ENCODE measurements around the gene FAM50A. TPM values are rescaled to one million over a fixed set of nuclear protein-coding genes. Genes with fewer than 3 reads are reported as not detected.
A peak's percentile ranks its signal among the peaks of the same experiment; 100 is the strongest.

The FAM50A gene
- total RNA-seq, 1 donor from 2014 or later: 77.0 TPM

DNA sequence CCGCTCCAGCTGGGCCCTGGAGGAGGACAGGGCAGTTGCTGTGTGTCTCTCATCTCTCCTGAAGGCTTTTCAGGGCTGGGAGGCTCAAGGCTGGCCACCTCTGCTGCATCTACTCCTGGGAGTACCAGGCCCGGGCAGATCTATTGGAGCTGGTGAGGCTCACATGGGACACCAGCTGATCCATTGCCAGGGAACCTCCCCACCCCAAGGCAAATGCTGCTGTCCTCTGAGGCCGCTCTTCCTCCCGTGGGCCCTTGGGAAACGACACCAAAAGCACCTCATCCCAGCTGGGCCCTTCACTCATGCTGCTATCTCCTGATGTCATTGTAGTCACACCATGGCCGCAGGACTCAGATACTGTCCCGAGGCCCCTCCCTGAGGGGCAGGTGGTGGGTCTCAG lies 38.8 kb downstream of the FAM50A start:
- DNase-seq (ENCODE audit: low spot score): no peak
- Mint-ChIP-seq H3K36me3 (ENCODE audit: low read depth, unreplicated experiment) (peaks cover under 1% of the 10 kb centered on the region), H3K27me3 (ENCODE audit: unreplicated experiment) (peaks cover 1% of the 10 kb centered on the region), H3K27ac (ENCODE audit: unreplicated experiment) (no peak overlapping the region), H3K9me3 (ENCODE audit: unreplicated experiment) (no peaks in the 10 kb centered on the region), H3K4me1 (ENCODE audit: unreplicated experiment) (peaks cover 5% of the 10 kb centered on the region), H3K4me3 (ENCODE audit: unreplicated experiment) (no peak overlapping the region)
- TF ChIP-seq, protein P1, sequence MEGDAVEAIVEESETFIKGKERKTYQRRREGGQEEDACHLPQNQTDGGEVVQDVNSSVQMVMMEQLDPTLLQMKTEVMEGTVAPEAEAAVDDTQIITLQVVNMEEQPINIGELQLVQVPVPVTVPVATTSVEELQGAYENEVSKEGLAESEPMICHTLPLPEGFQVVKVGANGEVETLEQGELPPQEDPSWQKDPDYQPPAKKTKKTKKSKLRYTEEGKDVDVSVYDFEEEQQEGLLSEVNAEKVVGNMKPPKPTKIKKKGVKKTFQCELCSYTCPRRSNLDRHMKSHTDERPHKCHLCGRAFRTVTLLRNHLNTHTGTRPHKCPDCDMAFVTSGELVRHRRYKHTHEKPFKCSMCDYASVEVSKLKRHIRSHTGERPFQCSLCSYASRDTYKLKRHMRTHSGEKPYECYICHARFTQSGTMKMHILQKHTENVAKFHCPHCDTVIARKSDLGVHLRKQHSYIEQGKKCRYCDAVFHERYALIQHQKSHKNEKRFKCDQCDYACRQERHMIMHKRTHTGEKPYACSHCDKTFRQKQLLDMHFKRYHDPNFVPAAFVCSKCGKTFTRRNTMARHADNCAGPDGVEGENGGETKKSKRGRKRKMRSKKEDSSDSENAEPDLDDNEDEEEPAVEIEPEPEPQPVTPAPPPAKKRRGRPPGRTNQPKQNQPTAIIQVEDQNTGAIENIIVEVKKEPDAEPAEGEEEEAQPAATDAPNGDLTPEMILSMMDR (IDR thresholded peaks at IDR 0.05; ENCODE audit: unreplicated experiment): no peak

DNA sequence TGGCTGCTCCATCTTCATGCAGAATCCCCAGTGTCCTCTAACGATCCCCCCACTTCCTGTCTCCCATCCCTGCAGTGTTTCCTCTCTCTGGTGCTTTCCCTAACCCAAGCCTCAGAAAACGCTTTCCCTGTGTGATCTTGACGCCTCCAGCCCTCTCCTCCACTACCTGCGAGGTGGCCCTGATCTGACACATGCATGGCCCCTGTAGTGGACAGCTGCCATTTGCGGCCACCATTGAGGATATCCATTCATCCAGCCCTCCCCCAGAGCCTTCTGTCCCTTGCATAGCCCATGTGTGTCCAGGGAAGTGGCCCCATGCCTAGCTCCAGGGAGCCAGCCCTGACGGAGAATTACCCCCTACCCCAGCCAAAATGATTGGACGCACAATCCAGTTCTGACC lies 39.4 kb downstream of the FAM50A start:
- DNase-seq (ENCODE audit: low spot score): no peak
- TF ChIP-seq, protein P1 (IDR thresholded peaks at IDR 0.05; ENCODE audit: unreplicated experiment): no peak
- Mint-ChIP-seq H3K4me1 (ENCODE audit: unreplicated experiment) (peaks cover 5% of the 10 kb centered on the region), H3K27me3 (ENCODE audit: unreplicated experiment) (peaks cover 2% of the 10 kb centered on the region), H3K27ac (ENCODE audit: unreplicated experiment) (no peak overlapping the region), H3K36me3 (ENCODE audit: low read depth, unreplicated experiment) (peaks cover 4% of the 10 kb centered on the region), H3K4me3 (ENCODE audit: unreplicated experiment) (peak overlapping the region; percentile 59), H3K9me3 (ENCODE audit: unreplicated experiment) (no peaks in the 10 kb centered on the region)

DNA sequence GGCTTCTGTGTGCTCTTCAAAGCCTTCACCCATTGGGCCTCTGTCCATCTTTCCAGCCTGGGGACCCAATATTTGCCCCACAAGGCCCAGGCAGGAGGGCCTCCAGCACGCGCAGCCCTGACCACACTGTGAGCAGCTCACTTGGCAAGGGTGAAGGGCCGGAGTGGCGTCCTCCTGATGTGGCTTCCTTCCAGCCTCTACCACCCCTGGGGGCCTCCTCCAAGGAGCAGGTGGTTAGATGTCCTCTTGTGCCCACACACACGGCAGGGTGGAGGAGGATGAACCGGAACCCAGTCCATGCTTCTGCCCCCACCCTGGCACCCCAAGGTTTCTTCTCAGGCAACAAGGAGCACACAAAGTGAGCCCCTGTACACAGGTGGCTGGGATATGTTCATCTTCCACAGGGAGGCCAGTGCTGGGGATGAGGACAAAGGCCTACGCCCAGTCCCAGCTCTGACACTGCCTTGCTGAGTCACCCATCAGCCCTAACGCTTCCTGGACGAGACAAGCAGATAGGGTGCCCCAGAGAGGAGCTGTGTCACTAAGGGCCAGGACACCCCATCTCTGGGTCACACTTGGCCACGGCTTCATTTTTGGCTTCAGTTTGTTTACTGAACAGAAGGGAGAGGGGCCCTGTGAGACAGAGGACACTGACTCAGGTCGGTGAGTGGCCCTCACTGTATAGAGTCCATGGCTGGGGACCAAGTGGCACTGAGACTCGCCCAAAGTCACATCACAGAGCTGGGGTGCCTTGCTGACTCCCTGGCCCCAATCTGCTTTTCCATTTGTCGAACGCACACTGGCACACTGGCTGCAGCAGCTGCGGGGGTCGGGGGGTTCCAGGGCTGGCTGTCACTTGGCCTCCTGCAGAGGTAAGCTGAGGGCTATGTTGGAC lies 40.6 kb downstream of the FAM50A start:
- Mint-ChIP-seq H3K4me1 (ENCODE audit: unreplicated experiment) (peaks cover 5% of the 10 kb centered on the region), H3K36me3 (ENCODE audit: low read depth, unreplicated experiment) (peaks cover 4% of the 10 kb centered on the region), H3K27me3 (ENCODE audit: unreplicated experiment) (peaks cover 2% of the 10 kb centered on the region), H3K9me3 (ENCODE audit: unreplicated experiment) (no peaks in the 10 kb centered on the region), H3K27ac (ENCODE audit: unreplicated experiment) (no peak overlapping the region), H3K4me3 (ENCODE audit: unreplicated experiment) (no peak overlapping the region)
- TF ChIP-seq, protein P1 (IDR thresholded peaks at IDR 0.05; ENCODE audit: unreplicated experiment): no peak
- DNase-seq (ENCODE audit: low spot score): no peak

DNA sequence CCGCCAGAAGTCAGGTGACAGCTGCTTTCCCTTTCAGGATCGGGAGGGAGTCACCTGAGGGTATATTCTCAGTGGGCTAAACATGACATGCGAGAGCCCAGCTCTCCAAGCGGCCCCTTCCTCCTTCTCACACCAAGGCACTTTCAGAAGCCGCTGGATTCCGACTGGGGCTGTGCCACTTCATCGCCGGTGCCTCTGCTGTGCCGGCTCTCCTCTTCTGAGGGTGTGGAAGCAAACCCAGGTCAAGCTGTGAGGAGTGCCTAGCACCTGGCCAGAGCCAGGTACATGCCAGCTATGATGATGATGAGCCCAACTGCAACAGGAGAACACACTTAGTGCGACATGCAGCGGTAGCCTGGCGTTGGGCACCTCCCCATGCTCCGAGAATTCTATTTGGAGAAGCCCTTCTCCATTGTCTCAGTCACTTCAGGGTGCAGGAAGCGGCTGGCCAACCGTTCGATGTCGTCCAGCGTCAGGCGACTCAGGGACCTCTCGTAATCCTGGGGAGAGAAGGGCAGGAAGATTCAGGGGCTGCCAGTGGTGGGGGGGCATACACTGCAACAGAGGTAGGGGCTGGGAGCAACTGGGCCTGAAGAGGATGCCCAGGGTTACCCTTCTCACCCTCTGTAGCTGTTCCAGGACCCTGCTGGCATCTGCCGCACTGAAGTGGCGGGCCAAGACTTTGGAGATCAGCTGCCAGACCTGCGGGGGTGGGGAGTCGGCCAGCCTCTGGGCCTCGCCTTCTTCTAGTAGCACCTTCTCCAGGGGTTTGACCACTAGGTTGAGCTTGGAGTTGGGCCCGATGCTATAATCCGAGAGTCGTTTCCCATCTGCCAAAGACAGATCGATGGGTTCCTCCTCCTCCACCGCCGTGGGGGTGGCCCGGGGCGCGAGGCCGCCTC lies 41.5 kb downstream of the FAM50A start:
- TF ChIP-seq, protein P1 (IDR thresholded peaks at IDR 0.05; ENCODE audit: unreplicated experiment): no peak
- no peaks in the 10 kb centered on the region for H3K9me3 Mint-ChIP-seq (ENCODE audit: unreplicated experiment)
- peaks cover 2% of the 10 kb centered on the region for H3K27me3 Mint-ChIP-seq (ENCODE audit: unreplicated experiment)
- H3K4me3 Mint-ChIP-seq (ENCODE audit: unreplicated experiment): peak overlapping the region; percentile 67
- H3K36me3 Mint-ChIP-seq (ENCODE audit: low read depth, unreplicated experiment): peaks cover 4% of the 10 kb centered on the region
- H3K4me1 Mint-ChIP-seq (ENCODE audit: unreplicated experiment): peaks cover 7% of the 10 kb centered on the region
- no peak overlapping the region for H3K27ac Mint-ChIP-seq (ENCODE audit: unreplicated experiment)
- no peak for DNase-seq (ENCODE audit: low spot score)
